ENCODE measurements around the gene ZNF710. TPM values are rescaled to one million over a fixed set of nuclear protein-coding genes. Genes with fewer than 3 reads are reported as not detected.

ZNF710 gene
- polyA plus RNA-seq, 3 donors = 17.6 to 26.6 (median 17.9) TPM

- DNase-seq = no peak
These were observed 16.6 kb upstream of the ZNF710 start for GRCh38 chr15:89984421-89985010.

GRCh38 chr15:89985111-89985510 lies 16.0 kb upstream of the ZNF710 start:
- no peak for DNase-seq

DNA sequence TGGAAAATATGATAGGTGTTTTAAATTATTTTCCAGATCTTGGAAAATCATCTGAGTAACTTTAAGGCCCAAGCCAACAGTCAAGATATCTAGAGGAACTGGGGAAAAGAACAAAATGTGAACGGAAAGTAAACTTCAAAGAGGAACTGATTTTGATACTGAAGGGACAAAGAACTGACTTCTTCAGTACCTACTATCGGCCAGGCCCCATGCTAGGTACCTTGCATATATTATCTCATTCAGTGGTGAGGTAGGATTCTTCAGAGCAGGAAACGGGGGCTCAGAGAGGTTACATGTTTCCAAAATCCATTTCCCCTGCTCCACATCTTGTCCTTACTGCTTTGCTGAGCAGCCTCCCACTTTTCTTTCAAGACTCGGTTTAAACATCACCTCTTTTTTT lies 9.8 kb upstream of the ZNF710 start:
- DNase-seq = no peak

- no peak for DNase-seq
These were observed 7.8 kb upstream of the ZNF710 start for GRCh38 chr15:89993349-89993748.

DNA sequence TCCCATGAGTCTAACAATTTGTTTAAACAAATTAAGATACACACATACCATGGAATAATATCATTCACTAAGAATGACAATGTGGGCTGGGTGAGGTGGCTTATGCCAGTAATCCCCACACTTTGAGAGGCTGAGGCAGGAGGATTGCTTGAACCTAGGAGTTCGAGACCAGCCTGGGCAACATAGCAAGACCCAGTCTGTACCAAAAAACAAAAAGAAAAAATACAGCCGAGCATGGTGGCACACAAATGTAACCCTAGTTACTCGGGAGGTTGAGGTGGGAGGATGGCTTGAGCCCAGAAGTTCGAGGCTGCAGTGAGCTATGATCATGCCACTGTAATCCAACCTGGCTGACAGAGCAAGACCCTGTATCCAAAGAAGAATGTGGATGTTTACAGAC lies 4.0 kb upstream of the ZNF710 start:
- no peak for DNase-seq

GRCh38 chr15:89998141-89998661 lies 2.9 kb upstream of the ZNF710 start:
- DNase-seq = no peak

- no peak for DNase-seq
These were observed 2.0 kb upstream of the ZNF710 start for GRCh38 chr15:89998923-89999675.

DNA sequence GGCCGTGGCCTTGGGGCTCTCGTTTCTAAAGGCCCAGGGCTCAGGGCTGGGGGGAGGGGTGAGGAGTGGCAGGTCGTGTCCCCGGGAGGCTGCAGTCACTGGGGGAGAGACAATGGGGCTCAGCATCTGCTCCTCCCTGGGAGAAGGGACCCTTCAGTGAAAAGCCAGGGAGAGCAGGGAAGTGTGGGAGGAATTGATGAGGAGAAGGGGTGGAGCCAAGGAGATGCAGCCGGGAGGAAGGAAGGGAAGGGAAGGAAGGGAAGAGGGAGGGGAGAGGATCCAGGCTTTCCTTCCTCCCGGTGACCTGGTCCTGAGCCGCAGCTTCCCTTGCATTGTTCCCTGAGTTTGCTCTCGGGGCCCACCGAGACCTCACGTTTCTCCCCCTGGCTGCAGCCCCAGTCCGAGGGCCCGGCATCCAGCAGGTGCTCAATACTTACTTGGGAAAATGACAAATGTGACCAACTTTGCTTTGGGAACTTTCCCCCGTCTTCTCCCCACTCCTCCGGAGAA lies 1.4 kb upstream of the ZNF710 start:
- no peak for DNase-seq

DNA sequence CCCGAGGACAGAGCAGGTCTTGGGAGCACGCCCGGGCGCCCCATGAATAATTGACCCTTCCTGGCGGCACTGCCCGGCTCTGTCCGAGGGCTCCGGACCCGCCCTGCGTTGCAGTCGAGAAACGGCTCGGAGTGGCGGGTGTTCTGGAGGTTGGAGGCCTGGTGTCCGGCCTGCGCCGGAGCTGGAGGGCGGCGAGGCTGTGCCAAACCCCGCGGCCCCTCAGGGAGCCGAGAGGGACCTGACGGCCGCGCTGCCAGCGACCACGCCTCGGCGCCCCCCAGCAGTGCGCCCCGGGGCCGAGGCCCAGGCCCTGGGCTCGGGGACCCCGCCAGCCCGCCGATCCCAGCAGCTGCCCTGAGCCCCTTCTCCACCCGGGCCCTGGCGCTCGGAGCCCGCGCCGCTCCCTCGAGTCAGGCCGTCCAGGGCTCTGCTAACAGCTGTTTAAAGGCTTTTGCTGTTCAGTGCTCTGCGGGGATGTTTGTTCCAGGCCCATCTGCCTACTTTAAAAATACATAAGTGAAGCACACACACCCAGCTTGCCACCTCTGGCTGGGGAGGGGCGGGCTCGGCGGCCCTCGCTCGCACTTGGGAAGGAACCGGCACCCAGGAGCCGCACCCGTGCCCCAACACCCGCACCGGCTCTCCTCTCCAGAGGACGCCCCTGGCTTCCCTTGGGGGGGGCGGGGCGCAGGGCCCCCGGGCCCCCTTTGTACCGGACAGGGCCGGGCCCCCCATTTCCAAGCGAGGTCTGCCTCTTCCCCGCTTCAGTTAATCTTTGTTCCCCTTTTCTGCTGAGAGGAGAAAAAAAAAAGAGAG lies 730 bp upstream of the ZNF710 start:
- DNase-seq = no peak

DNA sequence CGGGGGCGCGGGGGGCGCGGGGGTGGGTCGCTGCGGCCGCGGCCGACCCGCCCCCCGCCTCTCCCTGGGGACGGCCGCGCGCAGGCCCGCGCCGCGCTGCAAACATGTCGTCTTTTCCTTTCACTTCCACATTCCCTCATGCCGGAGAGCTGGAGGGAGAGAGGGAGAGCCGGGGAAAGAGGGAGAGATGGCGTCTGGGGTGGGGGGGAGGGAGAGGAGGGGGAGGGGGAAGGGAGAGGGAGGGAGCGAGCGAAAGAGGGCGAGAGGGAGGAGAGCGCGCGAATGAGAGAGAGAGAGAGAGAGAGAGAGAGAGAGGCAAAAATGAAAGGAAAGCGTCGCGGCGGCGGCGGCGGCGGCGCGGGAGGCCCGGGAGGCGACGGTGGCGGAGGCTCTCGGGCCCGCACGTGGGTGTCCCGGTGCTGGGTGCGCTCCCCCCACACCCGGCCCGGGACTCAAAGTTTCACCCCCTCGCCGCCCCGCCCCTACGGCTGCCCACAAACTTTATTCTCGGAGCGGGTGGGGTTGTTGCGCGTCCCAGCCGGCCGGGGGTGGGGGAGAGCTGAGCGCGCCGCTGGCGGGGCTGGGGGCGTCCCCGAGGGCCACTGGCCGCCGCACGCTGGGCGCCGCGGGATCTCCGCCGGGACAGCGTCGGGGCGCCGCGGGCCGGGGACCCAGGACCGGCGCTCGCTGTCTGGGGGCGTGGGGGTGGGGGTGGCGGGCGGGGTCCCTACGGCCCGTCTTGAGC lies 731 bp downstream of the ZNF710 start:
- DNase-seq = peak; percentile 55

DNA sequence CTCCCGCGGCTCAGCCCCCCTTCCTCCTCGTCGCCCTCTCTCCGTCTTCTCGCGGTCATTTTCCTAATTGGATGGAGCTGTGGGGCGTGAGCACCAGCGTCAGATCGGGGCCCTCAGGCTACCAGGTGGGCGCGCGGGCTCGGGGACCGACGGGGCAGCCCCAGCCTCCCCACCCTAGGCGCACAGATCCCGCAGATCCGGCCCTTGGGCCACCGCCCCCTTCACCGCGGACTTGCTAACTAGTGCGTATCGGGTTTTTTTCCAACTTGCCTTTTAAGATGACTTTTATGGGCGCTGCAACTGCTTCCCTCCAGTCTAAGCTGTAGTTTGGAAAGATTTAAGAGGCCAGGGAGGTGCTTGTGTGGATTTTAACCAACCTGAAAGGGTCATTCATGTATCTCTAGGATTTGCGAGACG lies 1.3 kb downstream of the ZNF710 start:
- DNase-seq = peak; percentile 54

GRCh38 chr15:90003736-90004135 lies 2.6 kb downstream of the ZNF710 start:
- no peak for DNase-seq

GRCh38 chr15:90004252-90004651 lies 3.1 kb downstream of the ZNF710 start:
- no peak for DNase-seq

DNA sequence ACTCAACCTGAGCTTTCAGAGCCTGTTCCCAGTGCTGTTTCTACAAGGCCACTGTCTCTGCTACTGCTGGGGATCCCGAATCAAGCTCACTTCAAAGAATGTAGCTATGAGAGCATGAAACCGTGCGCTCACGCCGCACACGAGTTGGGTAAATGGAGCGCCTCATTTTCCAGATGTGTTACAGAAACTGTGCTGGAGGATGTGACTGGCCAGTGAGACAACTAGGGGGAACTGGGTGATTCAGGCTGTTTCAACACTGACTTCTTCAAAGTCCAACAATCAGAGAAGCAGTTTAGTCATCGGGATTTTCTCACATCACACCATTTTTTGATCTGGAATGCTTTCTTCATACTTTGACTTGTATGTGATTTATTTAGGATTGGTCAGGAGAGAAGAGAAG lies 3.5 kb downstream of the ZNF710 start:
- DNase-seq = no peak

- DNase-seq = no peak
These were observed 5.3 kb downstream of the ZNF710 start for GRCh38 chr15:90006217-90007075.

- DNase-seq = no peak
These were observed 5.9 kb downstream of the ZNF710 start for GRCh38 chr15:90007076-90007460.

DNA sequence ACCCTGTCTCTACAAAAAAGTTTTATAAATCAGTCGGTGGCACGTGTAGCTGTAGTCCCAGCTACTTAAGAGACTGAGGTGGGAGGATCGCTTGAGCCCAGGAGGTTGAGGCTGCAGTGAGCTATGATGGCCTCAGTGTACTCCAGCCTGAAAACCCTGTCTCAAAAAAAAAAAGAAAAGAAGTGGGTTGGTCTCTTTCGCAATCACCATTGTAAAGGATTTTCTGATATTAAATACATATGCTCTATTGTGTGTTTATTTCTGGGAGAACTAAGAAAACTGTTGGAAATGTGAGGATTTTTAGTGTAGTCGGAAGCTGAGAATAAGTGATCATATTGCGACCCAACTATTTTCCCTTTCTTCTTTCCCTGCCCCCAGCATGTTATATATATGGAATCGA lies 7.5 kb downstream of the ZNF710 start:
- DNase-seq = no peak

- no peak for DNase-seq
These were observed 8.3 kb downstream of the ZNF710 start for GRCh38 chr15:90009301-90010022.

- DNase-seq = no peak
These were observed 10.6 kb downstream of the ZNF710 start for GRCh38 chr15:90011705-90012104.

DNA sequence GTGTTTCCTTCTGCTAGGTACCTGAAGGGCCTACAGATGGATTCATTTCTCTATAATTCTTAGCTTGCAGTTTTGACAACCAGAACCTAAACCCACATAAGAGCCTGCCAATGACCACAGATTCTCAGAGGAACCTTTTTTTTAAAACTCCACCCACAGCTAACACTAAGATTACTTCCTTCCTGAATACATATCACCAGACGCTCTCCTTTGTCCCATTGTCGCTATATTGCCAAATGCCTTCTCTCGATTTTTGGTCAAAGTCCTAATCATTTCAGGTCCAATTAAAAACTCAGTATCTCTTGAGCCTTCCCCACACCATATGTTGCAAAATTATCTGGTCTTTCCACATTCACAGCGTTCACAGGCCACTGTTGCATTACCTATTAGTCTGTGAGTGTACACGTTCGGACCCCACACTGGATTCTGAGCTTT lies 12.4 kb downstream of the ZNF710 start:
- DNase-seq = no peak
